H4 (cell line): ENCODE results near the gene MROH2B. TPM values are rescaled to one million over a fixed set of nuclear protein-coding genes. Genes with fewer than 3 reads are reported as not detected.
"Not testable (repeated sequence)": the region's sequence is repeated elsewhere in the genome, so short reads cannot be mapped to it uniquely, and the experiment has no call there.

Experiments
- DNase-seq: peaks from one replicate; pipeline ENCODE4 v3.0.0-alpha.2; 2015; ENCODE audit warnings: low spot score
- total RNA-seq: library from RNA; depleted of rRNA; stranded (reverse); fragments of >200 nt; shearing (Covaris generic); gene quantifications from 2 replicates; pipeline ENCODE4 v1.2.3, GENCODE V29; 2014

The MROH2B gene
- total RNA-seq, 1 experiment from 2014 or later: not detected

- not testable (repeated sequence) for DNase-seq
Measured at GRCh38 chr5:41022600-41022999, 48.5 kb downstream of the MROH2B start.

DNA sequence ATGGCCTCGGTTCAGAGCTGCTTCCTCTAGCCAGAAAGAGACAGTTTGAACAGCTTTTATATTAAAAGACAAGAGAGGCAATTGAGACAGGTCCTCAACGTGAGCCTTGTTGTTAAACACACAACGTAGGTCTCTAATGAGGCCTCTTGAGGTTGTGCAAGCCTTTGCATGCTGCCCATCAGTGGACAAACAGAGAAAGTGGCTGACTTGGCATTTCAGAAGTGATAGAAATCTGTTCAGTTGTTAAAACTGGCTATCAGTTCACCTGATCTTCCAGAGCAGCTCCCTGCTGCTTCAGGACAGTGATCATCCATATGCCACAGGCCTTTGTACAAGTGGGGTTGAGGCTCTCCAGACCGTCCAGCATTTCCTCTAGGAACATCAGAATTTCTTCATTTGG, 58.8 kb downstream of the MROH2B start:
- DNase-seq: no peak

- no peak for DNase-seq
Measured at GRCh38 chr5:41010572-41010971, 60.6 kb downstream of the MROH2B start.

GRCh38 chr5:41009232-41009631, 61.9 kb downstream of the MROH2B start:
- peak; percentile 28 for DNase-seq

GRCh38 chr5:41004931-41005330, 66.2 kb downstream of the MROH2B start:
- no peak for DNase-seq

GRCh38 chr5:41003670-41004376, 67.3 kb downstream of the MROH2B start:
- no peak for DNase-seq

GRCh38 chr5:40999966-41000365, 71.2 kb downstream of the MROH2B start:
- no peak for DNase-seq

GRCh38 chr5:40999142-40999541, 72.0 kb downstream of the MROH2B start:
- DNase-seq: no peak

GRCh38 chr5:40995801-40996586, 75.1 kb downstream of the MROH2B start:
- no peak for DNase-seq

- DNase-seq: no peak
Measured at GRCh38 chr5:40991981-40992559, 79.1 kb downstream of the MROH2B start.

DNA sequence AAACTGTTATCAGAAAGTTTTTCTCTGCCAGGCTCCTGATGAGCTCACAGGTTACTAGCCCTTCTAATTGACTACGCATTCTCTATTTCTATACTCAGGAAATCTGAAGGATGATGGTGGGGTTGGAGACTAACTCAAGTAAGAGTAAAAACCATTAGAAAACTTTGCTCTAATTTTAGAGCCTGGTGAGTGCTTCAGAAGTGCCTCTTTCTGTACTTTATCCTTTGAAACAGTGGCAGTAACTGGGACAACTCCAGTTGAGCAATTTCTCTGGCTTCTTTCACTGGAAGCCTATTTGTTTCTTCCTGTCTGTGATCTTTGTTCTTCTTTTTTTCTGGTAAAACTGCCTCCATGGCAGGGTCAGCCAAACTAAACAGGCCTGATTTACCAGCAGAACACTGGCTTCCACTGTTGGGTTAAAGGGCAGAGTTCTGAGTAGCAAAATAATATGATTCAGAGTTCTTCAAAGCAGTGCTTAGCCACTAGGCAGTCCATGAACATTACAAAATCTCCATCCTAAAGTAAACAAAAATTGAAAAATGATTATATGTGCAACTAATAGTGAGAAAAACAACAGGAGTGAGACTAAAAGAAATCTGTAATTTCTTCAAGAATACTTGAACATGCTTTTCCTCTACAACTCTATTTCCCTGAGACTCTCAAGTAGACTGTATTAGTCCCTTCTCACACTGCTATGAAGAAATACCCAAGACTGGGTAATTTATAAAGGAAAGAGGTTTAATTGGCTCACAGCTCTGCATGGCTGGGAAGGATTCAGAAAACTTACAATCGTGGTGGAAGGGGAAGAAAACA, 79.8 kb downstream of the MROH2B start:
- no peak for DNase-seq

- DNase-seq: no peak
Measured at GRCh38 chr5:40988746-40989510, 82.2 kb downstream of the MROH2B start.

DNA sequence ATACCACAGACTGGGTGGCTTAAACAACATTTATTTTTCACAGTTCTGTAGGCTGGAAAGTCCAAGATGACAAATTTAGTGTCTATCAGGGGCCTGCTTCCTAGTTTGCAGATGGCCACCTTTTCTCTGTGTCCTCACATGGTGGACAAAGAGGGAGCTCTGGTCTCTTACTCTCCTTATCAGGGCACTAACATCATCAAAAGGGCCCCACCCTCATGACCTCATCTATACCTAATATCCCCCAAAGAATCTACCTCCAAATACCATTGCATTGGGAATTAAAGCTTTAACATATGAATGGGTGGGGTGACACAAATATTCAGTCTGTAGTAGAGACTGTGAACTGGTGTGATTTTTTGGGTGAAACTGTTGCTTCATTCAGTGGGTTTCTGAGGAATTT, 83.8 kb downstream of the MROH2B start:
- DNase-seq: no peak

DNA sequence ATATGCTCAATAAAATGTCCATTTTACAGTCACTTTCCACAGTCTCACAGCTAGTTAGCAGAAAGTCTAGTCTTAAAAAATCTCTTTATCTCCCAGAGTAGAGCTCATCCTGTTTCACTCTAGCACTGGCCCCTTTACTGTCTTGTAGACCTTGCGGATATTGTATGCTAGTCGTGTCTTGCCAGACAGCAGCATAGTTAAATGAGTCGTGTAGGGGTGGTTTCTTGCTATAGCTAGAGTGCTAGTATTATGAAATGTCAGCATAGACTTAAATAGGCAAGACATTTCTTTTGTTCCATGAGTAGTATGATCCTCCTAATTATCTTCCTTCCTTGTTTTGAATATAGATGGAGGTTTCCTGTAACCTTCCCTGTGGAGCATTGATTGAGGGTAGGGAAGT, 84.5 kb downstream of the MROH2B start:
- DNase-seq: no peak

- DNase-seq: no peak
Measured at GRCh38 chr5:40985501-40985900, 85.6 kb downstream of the MROH2B start.

- peak; percentile 17 for DNase-seq
Measured at GRCh38 chr5:40984884-40985283, 86.3 kb downstream of the MROH2B start.

DNA sequence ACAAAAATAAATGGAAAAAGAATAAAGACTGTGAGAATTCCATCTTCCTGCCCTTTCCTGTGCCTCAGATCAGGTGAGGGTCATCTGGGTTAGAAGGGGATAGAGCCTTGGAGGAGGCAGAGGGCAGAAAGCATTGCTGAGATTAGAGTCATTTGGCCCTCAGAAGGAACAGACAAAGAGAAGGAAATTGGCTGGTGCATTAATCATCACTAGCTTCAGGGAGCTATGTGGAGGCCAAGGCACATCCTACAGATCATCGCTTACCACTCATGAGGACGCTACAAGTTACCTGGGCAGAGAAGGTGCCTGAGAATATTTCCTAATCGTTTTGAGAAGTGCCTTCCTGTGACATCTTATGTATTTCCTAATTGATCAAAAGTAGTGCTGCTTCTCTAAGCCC, 87.4 kb downstream of the MROH2B start:
- DNase-seq: no peak

DNA sequence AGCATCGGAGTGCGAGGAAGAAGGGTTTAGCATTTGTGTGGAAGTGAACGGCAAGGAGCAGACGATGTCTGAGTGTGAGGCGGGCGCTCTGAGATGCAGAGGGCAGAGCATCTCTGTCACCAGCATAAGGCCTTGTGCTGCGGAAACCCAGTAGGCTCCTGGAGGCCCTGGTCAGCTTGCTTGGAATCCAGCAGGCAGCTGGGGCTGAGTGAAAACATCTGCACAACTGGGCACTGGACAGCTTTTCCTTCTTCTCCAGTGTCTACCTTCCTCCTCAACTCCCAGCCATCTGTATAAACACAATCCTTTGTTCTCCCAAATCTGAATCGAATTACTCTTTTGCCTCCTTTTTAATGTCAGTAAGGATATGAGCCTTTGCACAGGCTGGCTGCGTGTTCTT, 89.7 kb downstream of the MROH2B start:
- DNase-seq: no peak

GRCh38 chr5:40976836-40977235, 94.3 kb downstream of the MROH2B start:
- DNase-seq: no peak

- DNase-seq: no peak
Measured at GRCh38 chr5:40976041-40976440, 95.1 kb downstream of the MROH2B start.

GRCh38 chr5:40973364-40974004, 97.7 kb downstream of the MROH2B start:
- DNase-seq: no peak
